Tongue (tissue), 2 donors: Measurements from ENCODE around the gene KLHL40. TPM values are rescaled to one million over a fixed set of nuclear protein-coding genes. Genes with fewer than 3 reads are reported as not detected.
A peak's percentile ranks its signal among the peaks of the same experiment; 100 is the strongest.

Experiments
- DNase-seq: peaks from one replicate; pipeline ENCODE4 v3.0.0-alpha.2; 2015
- total RNA-seq: library from RNA; depleted of rRNA; stranded (reverse); fragments of >200 nt; gene quantifications from one replicate; pipeline ENCODE4 v1.2.3, GENCODE V29; 2014

Gene KLHL40
- total RNA-seq, 1 donor from 2014 or later = 159 TPM

GRCh38 chr3:42670051-42670576 is 15.2 kb upstream of the KLHL40 start:
- no peak for DNase-seq

- no peak for DNase-seq
These were observed 14.7 kb upstream of the KLHL40 start for GRCh38 chr3:42670670-42671069.

- no peak for DNase-seq
These were observed 12.8 kb upstream of the KLHL40 start for GRCh38 chr3:42672515-42672914.

- DNase-seq = no peak
These were observed 12.3 kb upstream of the KLHL40 start for GRCh38 chr3:42673082-42673481.

- DNase-seq = no peak
These were observed 11.2 kb upstream of the KLHL40 start for GRCh38 chr3:42674146-42674545.

- no peak for DNase-seq
These were observed 9.4 kb upstream of the KLHL40 start for GRCh38 chr3:42675909-42676308.

GRCh38 chr3:42678447-42678846 is 6.9 kb upstream of the KLHL40 start:
- no peak for DNase-seq

GRCh38 chr3:42680271-42680670 is 5.1 kb upstream of the KLHL40 start:
- DNase-seq = no peak

- DNase-seq = no peak
These were observed 4.5 kb upstream of the KLHL40 start for GRCh38 chr3:42680806-42681205.

- DNase-seq = no peak
These were observed 3.8 kb upstream of the KLHL40 start for GRCh38 chr3:42681361-42682038.

GRCh38 chr3:42682301-42683070 is 2.9 kb upstream of the KLHL40 start:
- no peak for DNase-seq

- peak; percentile 87 for DNase-seq
These were observed 1.3 kb upstream of the KLHL40 start for GRCh38 chr3:42683875-42684598.

GRCh38 chr3:42684632-42685362 is 540 bp upstream of the KLHL40 start:
- no peak for DNase-seq

GRCh38 chr3:42685891-42686820 is 819 bp downstream of the KLHL40 start:
- DNase-seq = no peak

- no peak for DNase-seq
These were observed 1.7 kb downstream of the KLHL40 start for GRCh38 chr3:42686832-42687650.

GRCh38 chr3:42688016-42688415 is 2.7 kb downstream of the KLHL40 start:
- DNase-seq = no peak

GRCh38 chr3:42688487-42689420 is 3.4 kb downstream of the KLHL40 start:
- DNase-seq = no peak

GRCh38 chr3:42689421-42690014 is 4.2 kb downstream of the KLHL40 start:
- DNase-seq = no peak

GRCh38 chr3:42690191-42690590 is 4.9 kb downstream of the KLHL40 start:
- DNase-seq = no peak
